Kidney tubule cell (primary cell): ENCODE data around the gene SLC46A3.
A peak's percentile ranks its signal among the peaks of the same experiment; 100 is the strongest.

Source experiments
- DNase-seq: peaks from one replicate; pipeline ENCODE4 v3.0.0-alpha.2; 2018; ENCODE audit warnings: low spot score

The SLC46A3 gene

DNA sequence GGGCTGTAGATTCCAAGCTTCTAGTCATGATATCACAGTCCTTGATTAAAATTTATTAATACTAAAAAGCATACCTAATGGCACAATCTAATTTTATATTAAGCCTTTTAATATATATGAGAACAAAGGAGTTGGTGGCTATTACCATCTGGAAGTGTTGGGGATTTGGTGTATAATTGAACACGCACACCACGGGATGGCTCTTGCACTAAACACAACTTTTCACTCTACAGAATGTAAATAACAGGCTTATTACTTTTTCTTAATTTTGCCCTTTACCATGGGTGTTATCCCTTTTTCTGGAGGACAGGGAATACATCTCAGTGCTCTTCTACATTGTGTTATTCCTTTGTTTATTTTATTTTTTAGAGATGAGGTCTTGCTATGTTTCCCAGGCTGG lies 38.2 kb downstream of the SLC46A3 start:
- DNase-seq: no peak

DNA sequence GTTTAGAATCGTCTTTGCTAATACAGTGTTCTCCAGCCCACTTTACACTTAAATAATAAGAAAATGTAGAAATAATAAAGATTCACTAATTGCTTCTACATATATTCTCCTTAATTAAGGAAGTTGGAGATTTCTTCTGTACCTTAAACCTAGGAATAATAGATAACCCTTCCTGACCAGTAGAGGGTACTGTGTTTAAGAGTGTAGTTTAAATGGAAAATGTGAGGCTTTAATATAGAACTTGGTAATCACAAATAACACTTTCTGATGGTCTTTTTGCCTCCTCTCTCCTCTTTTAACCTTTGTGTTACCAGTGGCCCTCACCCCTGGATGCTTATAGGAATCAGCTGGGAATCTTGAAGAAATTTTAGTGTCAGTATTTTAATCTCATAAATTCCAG lies 39.1 kb downstream of the SLC46A3 start:
- peak; percentile 28 for DNase-seq

DNA sequence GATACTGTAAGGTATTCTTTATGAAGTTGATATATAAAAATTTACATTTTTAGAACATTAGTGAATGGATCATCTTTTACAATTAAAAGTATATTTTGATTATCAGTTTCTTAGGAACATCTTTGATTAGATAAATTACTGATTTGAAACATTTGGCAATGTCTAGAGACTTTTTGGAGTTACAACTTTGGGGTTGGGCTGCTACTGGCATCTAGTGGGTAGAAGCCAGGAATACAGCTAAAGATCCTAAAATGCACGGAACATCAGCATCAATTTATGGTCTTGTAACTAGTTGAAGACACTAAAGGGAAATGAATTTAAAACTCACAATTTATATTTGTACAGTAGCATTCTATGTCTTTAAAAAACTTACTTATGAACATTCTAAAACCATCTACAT lies 40.0 kb downstream of the SLC46A3 start:
- DNase-seq: no peak

DNA sequence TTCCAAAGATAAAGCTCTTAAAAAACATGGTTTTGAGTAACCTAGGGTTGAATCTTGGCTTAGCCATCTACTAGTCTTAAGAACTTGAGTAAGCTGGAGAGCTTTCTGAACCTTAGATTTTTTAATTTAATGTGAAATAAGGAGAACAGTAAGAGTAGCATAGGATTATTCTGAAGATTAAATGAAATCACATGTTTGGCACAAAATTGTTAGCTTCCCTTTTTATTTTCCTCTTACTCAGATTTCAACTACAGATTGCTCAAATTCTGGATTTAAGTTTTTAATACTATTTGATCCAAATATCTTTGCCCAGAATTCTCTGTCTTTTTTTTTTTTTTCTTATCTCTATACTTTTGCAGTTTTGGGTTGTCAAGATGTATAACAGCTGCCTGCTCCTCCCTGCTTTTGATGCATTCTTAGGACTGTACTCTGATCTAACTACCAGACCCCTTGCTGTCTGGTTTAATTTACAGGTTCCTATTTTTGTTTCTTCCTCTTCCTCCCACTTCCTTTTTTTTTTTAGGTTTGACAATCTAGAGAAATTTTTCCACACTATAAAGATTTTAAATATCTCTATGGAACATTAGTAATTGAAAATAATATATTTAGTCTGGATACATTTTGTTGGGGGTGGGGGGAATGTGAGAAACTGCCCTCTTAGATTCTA lies 47.5 kb downstream of the SLC46A3 start:
- no peak for DNase-seq

DNA sequence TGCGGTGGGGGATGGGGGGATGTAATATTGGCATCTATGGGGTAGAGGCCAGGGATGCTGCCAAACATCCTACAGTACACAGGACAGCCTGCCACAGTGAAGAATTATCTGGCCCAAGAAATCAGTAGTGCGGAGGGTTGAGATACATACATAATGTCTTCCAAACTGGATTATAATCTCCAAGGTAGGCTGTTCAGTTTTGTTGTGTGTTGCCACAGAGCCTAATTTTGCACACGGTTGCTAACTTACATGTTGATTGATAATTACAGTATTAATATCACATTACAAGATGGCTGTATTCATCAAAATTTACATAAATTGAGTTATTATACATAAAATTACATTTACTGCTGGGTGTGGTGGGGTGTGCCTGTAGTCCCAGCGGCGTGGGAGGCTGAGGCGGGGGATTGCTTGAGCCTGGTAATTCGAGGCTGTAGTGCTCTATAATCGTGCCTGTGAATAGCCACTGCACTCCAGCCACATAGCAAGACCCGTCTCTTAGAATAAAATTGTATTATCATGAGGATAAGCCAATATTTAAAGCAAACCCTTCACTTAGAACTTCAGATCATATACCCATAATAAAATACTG lies 51.8 kb downstream of the SLC46A3 start:
- no peak for DNase-seq

DNA sequence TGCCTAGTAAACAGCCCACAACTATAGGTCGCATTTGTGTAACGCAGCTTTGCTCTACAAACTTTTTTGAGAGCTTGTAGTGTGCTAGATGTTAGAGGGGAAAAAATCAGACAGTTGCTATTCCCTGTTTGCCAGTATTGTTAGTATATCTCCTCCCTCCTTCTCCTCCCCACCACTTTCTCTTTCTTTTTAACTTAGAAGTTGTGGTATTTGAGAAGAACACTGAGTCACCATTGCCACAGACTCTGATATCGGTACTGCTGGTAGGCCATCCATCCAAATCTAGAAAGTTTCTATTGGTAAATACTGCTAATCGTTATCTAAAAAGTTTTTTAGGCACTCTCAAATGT lies 59.2 kb downstream of the SLC46A3 start:
- DNase-seq: peak; percentile 60

DNA sequence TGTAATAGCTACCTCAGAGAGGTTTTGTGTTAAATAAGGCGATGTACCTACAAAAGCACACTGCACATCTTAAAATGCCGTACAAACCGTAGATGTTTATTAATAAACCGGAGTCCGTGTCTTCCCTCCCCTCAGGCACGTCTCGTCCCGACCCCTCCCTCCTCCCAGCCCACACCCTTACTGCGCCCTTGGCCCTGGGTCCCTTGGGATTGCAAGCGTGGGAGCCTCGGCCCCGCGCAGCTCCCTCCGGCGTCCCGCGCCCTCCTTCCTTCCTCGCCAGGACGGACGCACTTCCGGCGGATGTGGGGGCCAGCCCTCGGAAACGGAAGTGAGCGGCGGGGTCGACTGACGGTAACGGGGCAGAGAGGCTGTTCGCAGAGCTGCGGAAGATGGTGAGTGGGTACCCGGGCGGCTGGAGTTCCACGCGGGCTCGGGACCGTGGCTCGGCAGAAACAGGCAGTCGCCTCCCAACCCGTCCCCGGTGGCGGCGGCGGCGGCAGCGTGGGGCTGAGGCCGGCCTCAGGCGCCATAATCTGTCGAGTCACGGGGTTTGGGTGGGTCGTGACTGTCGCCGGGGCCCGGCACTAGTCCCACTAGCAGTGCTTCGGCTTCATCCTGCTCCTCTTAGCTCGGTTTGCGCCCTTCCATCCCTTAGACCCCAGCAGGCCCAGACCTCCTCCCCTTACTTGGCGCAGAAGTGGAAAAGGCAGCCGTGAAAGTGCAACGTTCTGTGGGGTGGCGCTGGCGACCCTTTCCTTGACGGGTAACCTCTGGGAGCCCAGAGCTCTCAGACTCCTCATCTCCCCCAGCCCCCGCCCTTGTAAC lies 59.8 kb downstream of the SLC46A3 start, which contains the start of gene POMP:
Gene POMP (plus strand): TSS at position 335 of the 825 bp plus-strand sequence. CDS start 55 bp downstream, at position 390.
- DNase-seq: peak; percentile 90

DNA sequence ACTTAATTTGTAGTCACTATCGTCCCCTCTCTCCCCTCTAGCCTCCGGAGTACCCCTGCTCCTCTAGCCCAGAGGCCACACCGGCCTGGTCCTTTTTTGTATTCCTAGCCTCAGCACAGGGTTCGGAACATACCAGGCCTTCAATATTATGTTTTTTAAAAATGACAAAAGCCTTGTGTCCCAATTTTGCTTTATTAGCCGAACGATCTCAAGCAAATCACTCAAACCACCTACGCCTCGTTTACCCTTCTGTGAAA lies 60.3 kb downstream of the SLC46A3 start:
- DNase-seq: peak; percentile 8

DNA sequence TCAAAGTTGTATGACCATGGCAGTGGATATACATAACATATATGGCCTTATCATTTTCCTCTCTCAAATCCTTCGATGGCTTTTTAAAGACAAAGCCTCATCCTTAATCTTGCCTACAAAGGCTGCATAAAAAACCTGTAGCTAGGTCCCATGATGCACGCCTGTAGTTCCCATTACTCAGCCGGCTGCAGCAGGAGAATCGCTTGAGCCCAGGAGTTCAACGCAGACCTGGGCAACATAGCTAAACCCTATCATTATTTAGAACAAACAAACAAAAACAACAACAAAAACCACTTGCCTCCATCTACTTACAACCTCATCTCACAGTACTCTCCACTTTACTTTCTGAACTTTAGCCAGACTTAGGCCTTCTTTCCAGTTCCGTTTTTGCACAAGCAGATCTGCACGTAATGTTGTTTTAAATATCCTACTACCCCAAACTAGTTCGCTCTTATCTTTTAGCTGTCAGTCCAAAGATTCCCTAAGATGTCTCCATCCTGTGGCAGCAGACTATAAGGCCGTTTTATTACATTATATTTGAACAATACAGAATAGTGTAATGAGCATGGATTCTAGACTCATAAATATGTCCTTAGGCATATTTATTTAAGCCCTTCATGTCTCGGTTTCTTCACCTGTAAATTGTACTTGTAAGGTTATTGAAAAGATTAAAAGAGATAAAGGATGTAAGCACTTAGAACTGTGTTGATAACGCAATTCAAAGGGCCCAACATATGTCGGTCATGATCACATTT lies 60.8 kb downstream of the SLC46A3 start:
- peak; percentile 8 for DNase-seq

DNA sequence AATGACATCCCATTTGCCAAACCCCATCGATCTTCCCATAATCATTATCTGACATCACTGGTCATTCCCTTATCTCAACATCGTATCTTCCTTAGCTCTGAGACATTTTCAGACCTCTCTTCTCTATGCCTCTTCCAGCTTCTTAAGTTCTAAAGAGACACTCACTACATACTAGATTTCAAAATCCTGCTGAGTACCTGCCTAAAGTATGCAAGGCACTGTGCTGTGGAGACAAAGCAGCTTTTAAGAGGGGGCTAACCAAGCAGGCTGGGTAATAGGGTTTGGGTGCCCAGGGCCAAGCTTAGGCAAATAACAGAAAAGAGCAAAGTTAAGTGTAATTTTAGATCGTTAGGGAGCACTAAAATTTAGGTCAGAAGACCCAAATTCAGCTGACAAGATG lies 63.2 kb downstream of the SLC46A3 start:
- peak; percentile 17 for DNase-seq

DNA sequence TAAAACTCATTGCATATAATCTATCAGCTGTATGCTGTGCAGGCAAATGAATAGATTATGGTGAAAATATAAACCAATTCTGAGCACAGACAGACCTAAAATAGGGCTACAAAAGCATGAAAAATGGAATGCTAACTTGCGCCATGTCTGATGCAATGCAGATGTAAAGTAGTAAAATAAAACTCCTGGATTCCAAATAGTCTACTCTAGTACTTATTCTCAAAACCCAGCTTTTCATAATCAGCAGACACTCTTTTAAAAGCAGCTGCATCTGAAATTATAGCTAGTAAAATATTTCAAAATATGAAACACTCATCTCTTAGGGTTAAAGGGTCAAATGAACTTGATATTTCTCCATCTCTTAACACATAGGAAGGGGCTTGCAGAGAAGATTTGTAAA lies 64.5 kb downstream of the SLC46A3 start:
- no peak for DNase-seq

DNA sequence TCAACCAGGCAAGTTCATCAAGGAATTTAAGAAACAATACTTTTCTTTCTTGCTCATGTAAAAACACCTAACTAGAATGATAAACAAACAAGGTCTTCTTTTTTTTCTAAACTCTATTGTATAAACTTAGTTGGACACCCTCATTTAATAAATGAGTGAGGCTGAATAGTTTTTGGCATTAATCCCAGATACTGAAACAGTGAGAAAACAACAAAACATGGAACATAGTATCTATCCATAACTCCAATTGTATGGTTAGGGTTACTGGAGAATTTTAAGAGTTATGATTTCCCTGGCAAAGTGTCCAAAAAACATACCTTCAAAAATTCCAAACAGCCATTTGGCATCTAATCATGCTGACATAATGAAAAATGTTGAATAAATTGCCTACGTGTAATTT lies 65.7 kb downstream of the SLC46A3 start:
- DNase-seq: no peak

DNA sequence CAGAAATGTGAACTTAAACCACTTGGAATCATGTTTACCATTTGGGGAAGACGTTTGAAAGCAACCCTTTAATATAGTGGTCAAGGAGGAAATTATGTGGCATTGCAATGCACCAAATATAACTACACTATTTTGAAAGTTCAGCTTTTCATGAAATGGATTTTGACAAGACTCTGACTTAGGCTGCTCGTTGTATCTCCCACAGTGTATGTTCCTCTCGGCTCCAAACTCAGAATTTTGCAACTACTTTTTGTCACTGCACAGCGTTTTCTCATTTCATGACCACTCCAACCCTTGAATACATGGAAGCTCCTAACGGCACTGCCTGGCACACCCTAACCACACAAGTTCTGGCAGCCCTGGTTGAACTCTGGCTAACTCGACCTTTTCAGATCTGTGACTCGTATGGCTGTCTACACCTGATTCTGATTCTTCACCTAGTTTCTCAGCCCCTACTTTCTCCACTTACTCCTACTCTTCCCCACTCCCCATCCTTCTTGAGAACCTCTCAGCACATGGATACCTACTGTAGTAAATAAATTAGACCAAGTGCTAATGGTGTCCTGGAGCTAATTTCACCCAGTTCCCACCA lies 66.9 kb downstream of the SLC46A3 start:
- no peak for DNase-seq

DNA sequence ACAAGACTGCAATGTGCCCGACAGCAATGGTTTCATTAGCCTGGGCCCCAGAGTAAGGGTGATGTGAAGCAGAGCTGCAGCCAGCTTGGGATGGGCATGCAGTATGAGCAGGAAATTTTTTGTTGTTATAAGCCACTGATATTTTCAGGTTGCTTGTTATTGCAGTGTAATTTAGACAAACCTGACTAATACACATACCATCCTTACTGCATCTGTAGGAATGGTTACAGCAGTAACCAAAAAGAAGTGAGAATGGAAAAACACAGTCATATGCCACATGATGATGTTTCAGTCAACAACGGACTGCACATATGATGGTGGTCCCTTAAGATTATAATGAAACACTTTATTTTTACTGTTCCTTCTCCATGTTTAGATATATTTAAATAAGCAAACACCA lies 68.5 kb downstream of the SLC46A3 start:
- DNase-seq: no peak
